Activated CD4-positive, alpha-beta T cell treated with anti-CD3 and anti-CD28 coated beads, Interleukin-2, amount 10 ng/mL, durations not matched to agents 7 days and 5 days (primary cell): ENCODE data around the gene CADPS2. TPM values are rescaled to one million over a fixed set of nuclear protein-coding genes. Genes with fewer than 3 reads are reported as not detected.

ENCODE experiments used
- CTCF ChIA-PET: fragments of 350-600 bp; sonication (Branson Sonifier 250); formaldehyde crosslinking; loops from one replicate; lab custom pipeline; 2021; ENCODE audit warnings: antibody characterized with exemption; lab: Charles Lee
- POLR2A ChIA-PET: fragments of 350-600 bp; sonication (Branson Sonifier 250); formaldehyde crosslinking; loops from one replicate; lab custom pipeline; 2021; ENCODE audit warnings: antibody characterized with exemption; lab: Charles Lee
- DNase-seq: peaks from one replicate; pipeline ENCODE4 v3.0.0-alpha.2; 2020
- H3K27ac Mint-ChIP-seq: one replicate; pipeline ENCODE4 v1.8.0; 2021; ENCODE audit warnings: mild to moderate bottlenecking, moderate library complexity, mixed read lengths
- H3K27me3 Mint-ChIP-seq: one replicate; pipeline ENCODE4 v1.8.0; 2021; ENCODE audit warnings: mixed read lengths
- H3K36me3 Mint-ChIP-seq: one replicate; pipeline ENCODE4 v1.8.0; 2021; ENCODE audit warnings: low read depth, mixed read lengths
- H3K4me1 Mint-ChIP-seq: one replicate; pipeline ENCODE4 v1.8.0; 2021; ENCODE audit warnings: mixed read lengths
- H3K4me3 Mint-ChIP-seq: one replicate; pipeline ENCODE4 v1.8.0; 2021; ENCODE audit warnings: mild to moderate bottlenecking, moderate library complexity, mixed read lengths
- H3K9me3 Mint-ChIP-seq: one replicate; pipeline ENCODE4 v1.8.0; 2021; ENCODE audit warnings: mixed read lengths
- total RNA-seq, 2 experiments: library from RNA; stranded (reverse); gene quantifications; one replicate each; pipeline ENCODE4 v1.2.3, GENCODE V29; 2021

The CADPS2 gene
- total RNA-seq, 2 experiments from 2014 or later: not detected

DNA sequence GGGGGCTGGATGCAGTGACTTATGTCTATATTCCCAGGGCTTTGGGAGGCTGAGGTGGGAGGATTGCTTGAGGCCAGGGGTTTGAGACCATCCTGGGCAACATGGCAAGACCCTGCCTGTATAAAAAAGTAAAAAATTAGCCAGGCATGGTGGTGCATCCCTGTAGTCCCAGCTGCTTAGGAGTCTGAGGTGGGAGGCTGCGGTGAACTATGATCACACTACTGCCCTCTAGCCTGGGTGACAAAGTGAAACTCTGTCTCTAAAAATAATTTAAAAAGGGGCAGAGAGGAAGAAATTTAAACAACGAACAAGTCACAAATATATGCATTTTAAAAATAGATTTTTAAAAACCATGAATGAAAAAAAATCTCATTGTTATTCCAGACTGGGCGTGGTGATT is 535.6 kb downstream of the CADPS2 start:
- no peak overlapping the region for H3K4me3 Mint-ChIP-seq
- no peaks in the 10 kb centered on the region for H3K9me3 Mint-ChIP-seq
- H3K4me1 Mint-ChIP-seq: no peaks in the 10 kb centered on the region
- DNase-seq: no peak
- no peaks in the 10 kb centered on the region for H3K27me3 Mint-ChIP-seq
- no peaks in the 10 kb centered on the region for H3K36me3 Mint-ChIP-seq
- H3K27ac Mint-ChIP-seq: no peak overlapping the region
- POLR2A ChIA-PET: no interaction called here
- CTCF ChIA-PET: no interaction called here

GRCh38 chr7:122344303-122344620 is 542.0 kb downstream of the CADPS2 start:
- H3K27me3 Mint-ChIP-seq: no peaks in the 10 kb centered on the region
- POLR2A ChIA-PET: no interaction called here
- no peak for DNase-seq
- H3K9me3 Mint-ChIP-seq: no peaks in the 10 kb centered on the region
- H3K4me3 Mint-ChIP-seq: no peak overlapping the region
- H3K27ac Mint-ChIP-seq: no peak overlapping the region
- H3K36me3 Mint-ChIP-seq: no peaks in the 10 kb centered on the region
- H3K4me1 Mint-ChIP-seq: no peaks in the 10 kb centered on the region
- CTCF ChIA-PET: no interaction called here

DNA sequence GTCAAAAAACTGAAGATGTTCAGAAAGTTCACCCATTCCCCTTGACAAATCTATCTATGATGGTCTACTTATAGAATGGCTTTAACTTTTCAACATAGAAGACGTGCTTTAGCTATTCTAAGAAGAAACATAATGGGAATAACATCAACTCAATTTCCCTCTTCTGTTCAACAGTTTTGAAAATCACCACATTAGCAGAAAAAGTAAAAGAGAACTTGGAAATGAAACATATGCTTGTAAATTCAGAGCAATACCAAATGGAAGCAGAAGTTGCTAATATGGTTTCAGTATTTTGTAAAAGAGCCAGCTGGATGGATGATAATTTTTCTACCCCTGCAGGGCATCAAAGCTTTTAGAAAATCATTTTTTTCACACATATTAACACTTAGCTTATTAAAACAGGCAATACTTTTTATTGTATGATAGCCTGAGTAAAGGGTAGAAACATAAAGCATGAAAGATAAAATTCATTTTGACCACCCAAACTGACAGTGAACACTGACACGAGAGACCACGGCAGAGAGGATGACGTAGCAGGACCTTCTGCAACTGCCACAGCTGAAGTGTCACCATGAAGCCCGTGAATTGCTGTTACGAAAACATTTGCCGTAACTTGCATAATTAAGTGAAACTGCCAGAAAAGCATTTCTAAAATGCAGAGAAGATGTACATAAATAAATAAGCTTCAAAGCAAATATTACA is 542.5 kb downstream of the CADPS2 start:
- Mint-ChIP-seq H3K36me3 (no peaks in the 10 kb centered on the region), H3K9me3 (no peaks in the 10 kb centered on the region), H3K27ac (no peak overlapping the region), H3K4me1 (no peaks in the 10 kb centered on the region), H3K4me3 (no peak overlapping the region), H3K27me3 (no peaks in the 10 kb centered on the region)
- ChIA-PET CTCF (no interaction called here), POLR2A (no interaction called here)
- DNase-seq: no peak

DNA sequence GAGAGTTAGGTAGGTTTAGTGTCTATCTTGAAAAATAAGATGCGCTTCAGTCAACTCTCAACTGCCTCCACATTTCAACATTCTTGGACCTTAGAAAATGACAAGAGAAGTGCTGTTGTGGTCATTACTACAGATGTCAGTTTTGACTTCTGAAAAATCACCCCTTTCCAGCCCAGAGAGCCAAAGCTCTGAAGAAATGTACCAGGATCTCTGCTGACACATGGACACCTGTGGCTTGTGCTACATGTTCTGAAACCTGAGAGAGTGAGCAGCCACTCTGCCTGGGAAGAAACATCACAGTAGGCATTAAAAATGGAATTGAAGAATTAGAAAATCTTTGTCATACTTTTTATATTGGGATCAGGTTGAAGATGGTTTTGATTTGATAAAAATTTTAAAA is 545.8 kb downstream of the CADPS2 start:
- Mint-ChIP-seq H3K27ac (no peak overlapping the region), H3K9me3 (no peaks in the 10 kb centered on the region), H3K27me3 (no peaks in the 10 kb centered on the region), H3K4me3 (no peak overlapping the region), H3K4me1 (no peaks in the 10 kb centered on the region), H3K36me3 (no peaks in the 10 kb centered on the region)
- POLR2A ChIA-PET: no interaction called here
- no peak for DNase-seq
- CTCF ChIA-PET: no interaction called here

GRCh38 chr7:122339145-122339904 is 546.9 kb downstream of the CADPS2 start:
- Mint-ChIP-seq H3K27me3 (no peaks in the 10 kb centered on the region), H3K4me3 (no peak overlapping the region), H3K36me3 (no peaks in the 10 kb centered on the region), H3K27ac (no peak overlapping the region), H3K9me3 (no peaks in the 10 kb centered on the region), H3K4me1 (no peaks in the 10 kb centered on the region)
- ChIA-PET POLR2A (no interaction called here), CTCF (no interaction called here)
- no peak for DNase-seq

DNA sequence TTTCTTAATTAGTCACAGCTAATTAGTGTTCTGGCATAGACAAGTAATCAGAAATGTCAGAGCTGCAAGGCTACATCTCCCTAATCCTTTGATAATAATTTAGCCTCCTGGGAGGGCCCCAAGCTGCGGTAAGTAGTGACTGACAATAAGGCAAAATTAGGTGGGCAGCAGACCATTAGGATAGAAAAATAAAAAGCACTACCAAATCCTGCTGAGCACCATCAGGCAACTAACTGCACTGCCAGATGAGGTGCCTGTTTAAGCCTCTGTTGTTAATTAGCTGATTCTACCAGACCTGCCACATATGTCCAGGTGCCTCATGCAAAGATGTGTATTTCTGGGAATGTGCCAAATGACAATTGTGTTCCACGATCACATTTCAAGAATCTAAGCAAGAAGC is 549.2 kb downstream of the CADPS2 start:
- H3K4me1 Mint-ChIP-seq: no peaks in the 10 kb centered on the region
- DNase-seq: no peak
- no peaks in the 10 kb centered on the region for H3K36me3 Mint-ChIP-seq
- ChIA-PET CTCF (no interaction called here), POLR2A (no interaction called here)
- no peak overlapping the region for H3K27ac Mint-ChIP-seq
- no peak overlapping the region for H3K4me3 Mint-ChIP-seq
- no peaks in the 10 kb centered on the region for H3K27me3 Mint-ChIP-seq
- no peaks in the 10 kb centered on the region for H3K9me3 Mint-ChIP-seq

DNA sequence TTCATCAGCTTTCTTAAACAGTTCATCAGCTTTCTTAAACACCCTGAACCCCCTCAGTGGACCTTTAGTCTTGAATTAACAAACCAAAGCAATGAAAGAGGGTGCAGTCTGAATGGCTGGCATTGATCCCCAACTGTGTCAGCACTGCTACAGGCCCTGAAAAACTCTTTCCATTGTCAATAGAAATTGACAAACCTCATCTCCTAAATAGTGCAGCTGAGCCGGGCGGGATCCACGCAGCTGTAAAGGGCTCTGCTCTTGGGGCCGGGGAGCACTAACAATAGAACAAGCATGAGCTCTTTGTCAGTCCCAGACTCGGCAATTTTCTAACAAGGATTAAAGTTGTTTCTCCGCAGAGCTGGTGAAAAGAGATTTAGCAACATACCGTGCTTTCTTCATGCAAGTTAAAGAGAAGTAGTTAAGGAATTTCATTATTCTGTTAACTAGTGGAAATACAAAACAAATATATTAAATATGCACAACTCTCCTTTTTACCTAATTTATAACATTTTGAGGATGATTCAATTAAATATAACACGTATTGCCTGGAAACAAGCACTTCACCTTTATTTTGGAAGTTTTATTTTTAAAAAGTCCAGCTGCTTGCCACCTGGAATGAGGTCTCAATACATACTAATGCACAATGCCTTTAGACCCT is 557.0 kb downstream of the CADPS2 start:
- POLR2A ChIA-PET: no interaction called here
- Mint-ChIP-seq H3K4me1 (no peaks in the 10 kb centered on the region), H3K36me3 (no peaks in the 10 kb centered on the region), H3K27ac (no peak overlapping the region), H3K9me3 (no peaks in the 10 kb centered on the region), H3K4me3 (no peak overlapping the region), H3K27me3 (no peaks in the 10 kb centered on the region)
- DNase-seq: no peak
- CTCF ChIA-PET: no interaction called here

- Mint-ChIP-seq H3K27ac (no peak overlapping the region), H3K9me3 (no peaks in the 10 kb centered on the region), H3K4me3 (no peak overlapping the region), H3K36me3 (no peaks in the 10 kb centered on the region), H3K27me3 (no peaks in the 10 kb centered on the region), H3K4me1 (no peaks in the 10 kb centered on the region)
- DNase-seq: no peak
- POLR2A ChIA-PET: no interaction called here
- CTCF ChIA-PET: no interaction called here
Measured at GRCh38 chr7:122327969-122328368, 558.3 kb downstream of the CADPS2 start.

DNA sequence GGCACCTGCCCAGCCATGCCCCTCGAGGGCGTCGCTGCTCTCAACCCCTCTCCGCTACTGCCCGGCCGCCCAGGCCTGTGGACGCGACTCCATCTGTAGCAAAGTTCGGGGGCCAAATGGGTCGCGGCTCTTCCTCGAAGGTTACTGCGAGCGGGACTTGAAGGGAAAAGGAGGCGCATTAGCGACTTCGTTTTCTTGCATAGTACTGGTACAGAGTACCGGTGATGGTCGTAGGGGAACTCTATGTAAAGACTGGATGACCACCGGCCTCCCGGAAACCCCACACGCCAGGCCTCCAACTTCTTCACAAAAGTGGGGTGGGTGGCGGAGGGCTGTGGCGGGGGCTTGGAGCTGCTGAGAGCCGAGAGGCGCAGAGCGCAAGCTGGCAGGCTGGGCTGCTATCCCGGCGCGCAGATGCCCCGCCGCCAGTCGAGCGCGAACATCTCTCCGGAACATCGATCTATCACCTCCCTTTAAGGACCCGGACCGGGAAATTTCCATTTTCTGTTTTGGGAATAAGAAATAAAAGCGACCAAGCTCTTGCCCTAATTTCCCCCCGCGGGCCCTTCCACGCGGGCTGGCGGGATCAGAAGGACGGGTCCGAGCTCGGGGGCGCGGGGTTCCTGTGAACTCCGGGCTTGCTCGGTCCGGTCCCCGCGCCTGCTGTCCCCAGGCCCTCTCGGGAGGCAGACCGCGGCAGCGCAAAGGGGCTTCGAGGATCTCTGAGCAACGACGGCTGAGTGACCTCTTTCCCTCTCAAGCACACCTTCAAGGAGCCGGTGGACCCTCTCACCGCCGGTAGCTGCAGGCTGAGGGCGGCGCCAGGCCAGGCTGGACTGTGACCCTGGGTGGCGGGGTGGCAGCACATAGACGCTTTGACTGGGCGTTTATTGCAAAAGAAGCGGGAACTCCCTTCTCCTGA is 569.5 kb downstream of the CADPS2 start:
- POLR2A ChIA-PET: no interaction called here
- H3K4me1 Mint-ChIP-seq: no peaks in the 10 kb centered on the region
- no peak overlapping the region for H3K4me3 Mint-ChIP-seq
- CTCF ChIA-PET: interaction anchor here (0.6 to 1.4 kb wide), 3 partner anchors 11 to 301 kb away, joined by 3 to 5 read pairs (median 3); no protein-coding TSS in a partner anchor
- peaks cover 59% of the 10 kb centered on the region for H3K27me3 Mint-ChIP-seq
- H3K9me3 Mint-ChIP-seq: no peaks in the 10 kb centered on the region
- no peaks in the 10 kb centered on the region for H3K36me3 Mint-ChIP-seq
- DNase-seq: no peak
- no peak overlapping the region for H3K27ac Mint-ChIP-seq

DNA sequence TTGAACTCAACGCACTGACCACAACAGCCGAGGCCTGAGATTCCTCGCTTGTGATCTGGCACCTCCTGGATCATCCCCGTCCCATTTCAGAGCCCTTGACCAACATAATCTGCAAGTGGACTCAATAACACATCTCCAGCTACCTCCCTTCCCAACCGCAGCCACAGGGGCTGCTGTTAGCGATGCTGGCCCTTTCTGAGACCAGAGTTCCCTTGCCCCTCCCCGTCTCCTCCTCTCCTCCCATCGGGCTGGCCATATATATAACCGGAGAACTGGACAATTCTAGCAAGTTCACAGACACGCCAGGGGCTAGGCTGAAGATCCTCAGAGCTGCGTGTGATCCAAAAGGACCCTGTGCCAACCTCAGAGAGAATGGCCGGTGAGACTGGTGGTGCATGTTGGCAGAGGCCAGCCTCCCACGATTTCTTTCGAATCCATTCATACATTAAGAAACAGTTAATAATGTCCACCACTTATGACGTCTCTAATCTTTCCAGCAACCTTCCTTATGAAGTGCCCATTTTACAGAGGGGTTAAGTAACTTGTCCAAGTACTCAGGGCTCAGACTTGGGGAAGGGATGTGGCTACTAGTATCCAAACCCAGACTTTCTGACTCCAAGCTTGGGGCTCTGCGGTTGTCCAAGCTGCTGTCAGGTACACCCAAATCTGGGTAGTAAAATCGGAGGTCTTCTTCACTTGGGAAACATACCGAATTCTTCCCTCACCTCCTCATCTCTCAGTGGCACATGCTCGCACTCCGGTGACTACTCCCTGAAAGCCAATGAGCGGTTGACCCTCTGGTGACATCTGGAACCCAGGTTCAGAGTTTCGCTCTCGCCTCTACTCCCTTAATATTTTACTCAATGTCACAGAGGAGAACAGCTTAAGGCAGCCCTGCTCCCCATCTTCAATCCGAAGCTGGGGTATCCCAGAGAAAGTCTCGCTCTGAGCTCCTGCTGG is 570.5 kb downstream of the CADPS2 start:
- no peaks in the 10 kb centered on the region for H3K4me1 Mint-ChIP-seq
- no peak overlapping the region for H3K4me3 Mint-ChIP-seq
- no peaks in the 10 kb centered on the region for H3K36me3 Mint-ChIP-seq
- peaks cover 66% of the 10 kb centered on the region for H3K27me3 Mint-ChIP-seq
- no peak for DNase-seq
- H3K9me3 Mint-ChIP-seq: no peaks in the 10 kb centered on the region
- no peak overlapping the region for H3K27ac Mint-ChIP-seq
- ChIA-PET POLR2A (no interaction called here), CTCF (interaction anchor here (1.4 kb wide), 1 partner anchor 15 kb away, joined by 3 read pairs; no protein-coding TSS in a partner anchor)

- H3K9me3 Mint-ChIP-seq: no peaks in the 10 kb centered on the region
- ChIA-PET POLR2A (no interaction called here), CTCF (no interaction called here)
- H3K27me3 Mint-ChIP-seq: peaks cover 76% of the 10 kb centered on the region
- H3K4me3 Mint-ChIP-seq: no peak overlapping the region
- H3K36me3 Mint-ChIP-seq: no peaks in the 10 kb centered on the region
- H3K4me1 Mint-ChIP-seq: no peaks in the 10 kb centered on the region
- DNase-seq: no peak
- no peak overlapping the region for H3K27ac Mint-ChIP-seq
Measured at GRCh38 chr7:122314284-122314683, 572.0 kb downstream of the CADPS2 start.

- CTCF ChIA-PET: no interaction called here
- Mint-ChIP-seq H3K9me3 (no peaks in the 10 kb centered on the region), H3K4me3 (no peak overlapping the region), H3K27me3 (peaks cover 78% of the 10 kb centered on the region), H3K4me1 (no peaks in the 10 kb centered on the region), H3K27ac (no peak overlapping the region), H3K36me3 (no peaks in the 10 kb centered on the region)
- POLR2A ChIA-PET: no interaction called here
- DNase-seq: no peak
Measured at GRCh38 chr7:122312789-122313188, 573.5 kb downstream of the CADPS2 start.
